Measurements from ENCODE around the gene EPB41L4A.

The EPB41L4A gene

DNA sequence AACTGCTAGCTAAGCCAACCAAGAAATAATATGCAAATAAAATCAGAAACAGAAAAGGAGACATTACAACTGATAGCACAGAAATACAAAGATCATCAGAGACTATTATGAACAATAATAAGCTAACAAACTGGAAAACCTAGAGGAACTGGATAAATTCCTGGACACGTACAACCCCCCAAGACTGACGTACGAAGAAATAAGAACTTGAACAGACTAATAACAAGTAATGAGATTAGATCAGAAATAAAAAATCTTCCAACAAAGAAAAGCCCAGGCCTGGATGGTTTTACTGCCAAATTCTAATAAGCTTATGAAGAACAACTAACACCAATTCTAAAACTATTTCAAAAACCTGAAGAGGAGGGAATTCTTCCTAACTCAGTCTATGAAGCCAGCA is 67.9 kb downstream of the EPB41L4A start:
- no peak for DNase-seq (ENCODE audit: extremely low spot score)
- POLR2A ChIA-PET = no interaction called here
- TF ChIP-seq, protein P1, sequence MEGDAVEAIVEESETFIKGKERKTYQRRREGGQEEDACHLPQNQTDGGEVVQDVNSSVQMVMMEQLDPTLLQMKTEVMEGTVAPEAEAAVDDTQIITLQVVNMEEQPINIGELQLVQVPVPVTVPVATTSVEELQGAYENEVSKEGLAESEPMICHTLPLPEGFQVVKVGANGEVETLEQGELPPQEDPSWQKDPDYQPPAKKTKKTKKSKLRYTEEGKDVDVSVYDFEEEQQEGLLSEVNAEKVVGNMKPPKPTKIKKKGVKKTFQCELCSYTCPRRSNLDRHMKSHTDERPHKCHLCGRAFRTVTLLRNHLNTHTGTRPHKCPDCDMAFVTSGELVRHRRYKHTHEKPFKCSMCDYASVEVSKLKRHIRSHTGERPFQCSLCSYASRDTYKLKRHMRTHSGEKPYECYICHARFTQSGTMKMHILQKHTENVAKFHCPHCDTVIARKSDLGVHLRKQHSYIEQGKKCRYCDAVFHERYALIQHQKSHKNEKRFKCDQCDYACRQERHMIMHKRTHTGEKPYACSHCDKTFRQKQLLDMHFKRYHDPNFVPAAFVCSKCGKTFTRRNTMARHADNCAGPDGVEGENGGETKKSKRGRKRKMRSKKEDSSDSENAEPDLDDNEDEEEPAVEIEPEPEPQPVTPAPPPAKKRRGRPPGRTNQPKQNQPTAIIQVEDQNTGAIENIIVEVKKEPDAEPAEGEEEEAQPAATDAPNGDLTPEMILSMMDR (IDR thresholded peaks at IDR 0.05; ENCODE audit: control extremely low read depth, extremely low read depth, low read depth, missing control alignments) = no peak
- CTCF ChIA-PET = interaction anchor here (0.9 to 3.6 kb wide), 5 partner anchors 10 to 69 kb away, joined by 3 to 10 read pairs (median 3); partner anchors contain the start of gene EPB41L4A

DNA sequence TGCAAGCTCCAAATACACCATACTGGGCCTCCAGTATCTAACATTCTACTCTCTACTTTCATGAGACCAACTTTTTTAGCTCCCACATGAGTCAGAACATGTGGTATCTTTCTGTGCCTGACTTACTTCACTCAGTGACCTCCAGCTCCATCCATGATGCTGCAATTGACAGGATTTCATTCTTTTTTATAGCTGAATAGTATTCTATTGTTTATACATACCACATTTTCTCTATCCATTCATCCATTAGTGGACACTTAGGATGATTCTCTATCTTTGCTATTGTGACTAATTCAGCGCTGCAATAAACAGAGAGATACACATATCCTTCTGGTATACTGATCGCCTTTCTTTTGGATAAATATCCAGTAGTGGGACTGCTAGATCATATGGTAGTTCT is 68.5 kb downstream of the EPB41L4A start:
- DNase-seq (ENCODE audit: extremely low spot score) = no peak
- TF ChIP-seq, protein P1 (IDR thresholded peaks at IDR 0.05; ENCODE audit: control extremely low read depth, extremely low read depth, low read depth, missing control alignments) = no peak
- POLR2A ChIA-PET = no interaction called here
- CTCF ChIA-PET = interaction anchor here (0.7 to 3.6 kb wide), 8 partner anchors 9 to 69 kb away, joined by 3 to 10 read pairs (median 3); partner anchors contain the start of gene EPB41L4A

GRCh38 chr5:112349371-112349770 is 69.7 kb downstream of the EPB41L4A start:
- TF ChIP-seq, protein P1 (IDR thresholded peaks at IDR 0.05; ENCODE audit: control extremely low read depth, extremely low read depth, low read depth, missing control alignments) = no peak
- ChIA-PET POLR2A (no interaction called here), CTCF (interaction anchor here (1.6 to 3.6 kb wide), 3 partner anchors 10 to 70 kb away, joined by 4 to 10 read pairs (median 9); partner anchors contain the start of gene EPB41L4A)
- DNase-seq (ENCODE audit: extremely low spot score) = no peak

DNA sequence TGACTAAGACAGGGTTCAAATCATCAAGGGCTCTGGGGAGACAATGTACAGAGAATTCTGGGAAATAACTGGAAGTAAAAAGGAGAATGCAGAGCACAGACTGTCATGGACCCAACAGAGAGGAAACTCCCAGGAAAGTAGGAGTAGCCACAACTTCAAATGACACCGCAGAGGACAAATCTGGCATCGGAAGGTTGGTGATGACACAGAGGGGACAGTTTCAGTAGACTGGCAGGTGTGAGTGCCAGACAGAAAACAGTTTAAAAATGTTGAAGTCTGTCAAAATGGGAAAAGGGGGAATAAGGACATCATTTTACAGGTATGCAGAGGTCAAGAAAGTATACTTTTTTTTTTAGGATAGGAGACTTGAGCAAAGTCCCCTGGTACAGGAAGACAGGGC is 70.2 kb downstream of the EPB41L4A start:
- ChIA-PET POLR2A (no interaction called here), CTCF (interaction anchor here (1.6 to 3.6 kb wide), 3 partner anchors 10 to 71 kb away, joined by 4 to 10 read pairs (median 9); partner anchors contain the start of gene EPB41L4A)
- TF ChIP-seq, protein P1 (IDR thresholded peaks at IDR 0.05; ENCODE audit: control extremely low read depth, extremely low read depth, low read depth, missing control alignments) = no peak
- no peak for DNase-seq (ENCODE audit: extremely low spot score)

DNA sequence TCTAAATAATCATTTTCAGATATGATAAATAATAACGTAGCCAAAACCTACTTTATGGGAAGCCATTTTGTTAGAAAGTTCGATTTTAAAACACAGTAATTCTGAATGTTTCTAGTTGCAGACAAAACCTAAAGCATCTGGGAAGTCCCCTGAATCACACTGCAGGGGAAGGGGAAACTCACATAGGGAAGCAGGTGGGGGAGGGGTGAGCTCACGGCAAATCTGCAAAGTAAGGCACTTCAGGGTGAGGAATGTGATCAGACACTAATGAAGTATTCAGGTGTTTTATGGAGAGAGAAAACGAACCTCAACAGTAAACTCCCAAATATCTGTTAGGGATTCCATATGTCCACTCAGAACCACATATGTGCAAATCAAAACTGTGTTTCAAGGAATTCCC is 70.7 kb downstream of the EPB41L4A start:
- TF ChIP-seq, protein P1 (IDR thresholded peaks at IDR 0.05; ENCODE audit: control extremely low read depth, extremely low read depth, low read depth, missing control alignments) = no peak
- ChIA-PET CTCF (interaction anchor here (1.1 to 2.6 kb wide), 2 partner anchors 18 to 25 kb away, joined by 3 to 9 read pairs; no protein-coding TSS in a partner anchor), POLR2A (no interaction called here)
- no peak for DNase-seq (ENCODE audit: extremely low spot score)

DNA sequence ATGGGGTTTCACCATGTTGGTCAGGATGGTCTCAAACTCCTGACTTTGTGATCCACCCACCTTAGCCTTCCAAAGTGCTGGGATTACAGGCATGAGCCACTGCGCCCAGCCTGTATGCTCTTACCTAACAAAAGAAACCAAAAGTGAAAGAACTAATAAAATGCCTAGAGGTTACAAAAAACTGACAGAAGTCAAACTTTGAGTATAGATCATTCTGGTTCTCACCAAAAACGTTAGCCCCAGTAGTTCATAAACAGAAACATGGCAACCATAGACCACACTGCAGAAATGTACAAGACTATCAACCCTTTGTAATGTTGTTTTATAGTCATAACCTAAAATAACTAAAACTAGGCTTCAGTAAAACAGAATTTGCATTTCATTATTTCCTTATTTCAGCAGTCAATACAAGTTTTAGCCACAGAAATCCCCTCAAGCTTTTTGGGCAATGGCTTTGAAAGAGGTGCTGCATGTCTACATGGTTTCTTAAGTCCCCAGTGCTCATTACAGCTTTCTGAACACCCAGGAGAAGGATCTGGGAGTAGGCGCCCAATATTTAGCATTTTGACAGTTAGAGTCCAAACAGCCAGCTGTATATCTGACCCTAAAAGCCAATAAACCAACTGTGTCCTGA is 72.5 kb downstream of the EPB41L4A start:
- DNase-seq (ENCODE audit: extremely low spot score) = no peak
- ChIA-PET POLR2A (interaction anchor here (0.6 kb wide), 1 partner anchor 33 kb away, joined by 5 read pairs; no protein-coding TSS in a partner anchor), CTCF (no interaction called here)
- TF ChIP-seq, protein P1 (IDR thresholded peaks at IDR 0.05; ENCODE audit: control extremely low read depth, extremely low read depth, low read depth, missing control alignments) = no peak

Measured in GM10248 (cell line).